Measurements from ENCODE around the gene FRA10AC1. TPM values are rescaled to one million over a fixed set of nuclear protein-coding genes. Genes with fewer than 3 reads are reported as not detected.

Gene FRA10AC1
- total RNA-seq, 1 donor from 2014 or later: 14.4 TPM

- intact Hi-C loops (cut with micrococcal nuclease): no loop called here
- H3K4me1 ChIP-seq: no peaks in the 10 kb centered on the region
Measured at GRCh38 chr10:93672890-93673289, 29.5 kb downstream of the FRA10AC1 start.

GRCh38 chr10:93672022-93672678, 30.2 kb downstream of the FRA10AC1 start:
- Histone ChIP-seq H3K27ac (replicated peaks) (no peak overlapping the region), H3K4me3 (no peak overlapping the region), H3K9me3 (replicated peaks) (no peaks in the 10 kb centered on the region), H3K27me3 (ENCODE audit: low read depth) (no peaks in the 10 kb centered on the region), H3K36me3 (peaks cover 82% of the 10 kb centered on the region), H3K4me1 (no peaks in the 10 kb centered on the region)
- intact Hi-C loops (cut with micrococcal nuclease): no loop called here
- DNase-seq: no peak
- TF ChIP-seq CTCF (IDR thresholded peaks at IDR 0.05; ENCODE audit: borderline replicate concordance): no peak

More at GRCh38 chr10:93672890-93673289, 29.5 kb downstream of the FRA10AC1 start:
- H3K27me3 ChIP-seq (ENCODE audit: low read depth): no peaks in the 10 kb centered on the region
- H3K27ac ChIP-seq (replicated peaks): no peak overlapping the region
- no peak for TF ChIP-seq CTCF (IDR thresholded peaks at IDR 0.05; ENCODE audit: borderline replicate concordance)
- no peaks in the 10 kb centered on the region for H3K9me3 ChIP-seq (replicated peaks)
- no peak overlapping the region for H3K4me3 ChIP-seq
- no peak for DNase-seq
- peaks cover 82% of the 10 kb centered on the region for H3K36me3 ChIP-seq

GRCh38 chr10:93671042-93671441, 31.4 kb downstream of the FRA10AC1 start:
- no peak for DNase-seq
- intact Hi-C loops (cut with micrococcal nuclease): no loop called here
- no peaks in the 10 kb centered on the region for H3K4me1 ChIP-seq
- peaks cover 83% of the 10 kb centered on the region for H3K36me3 ChIP-seq
- no peak for TF ChIP-seq CTCF (IDR thresholded peaks at IDR 0.05; ENCODE audit: borderline replicate concordance)
- no peak overlapping the region for H3K27ac ChIP-seq (replicated peaks)
- H3K27me3 ChIP-seq (ENCODE audit: low read depth): no peaks in the 10 kb centered on the region
- no peak overlapping the region for H3K4me3 ChIP-seq
- H3K9me3 ChIP-seq (replicated peaks): no peaks in the 10 kb centered on the region

- Histone ChIP-seq H3K36me3 (peaks cover 81% of the 10 kb centered on the region), H3K27me3 (ENCODE audit: low read depth) (no peaks in the 10 kb centered on the region), H3K9me3 (replicated peaks) (no peaks in the 10 kb centered on the region), H3K4me1 (no peaks in the 10 kb centered on the region), H3K27ac (replicated peaks) (no peak overlapping the region), H3K4me3 (no peak overlapping the region)
- no peak for TF ChIP-seq CTCF (IDR thresholded peaks at IDR 0.05; ENCODE audit: borderline replicate concordance)
- no peak for DNase-seq
- intact Hi-C loops (cut with micrococcal nuclease): no loop called here
Measured at GRCh38 chr10:93670372-93670771, 32.0 kb downstream of the FRA10AC1 start.

- Histone ChIP-seq H3K36me3 (peaks cover 61% of the 10 kb centered on the region), H3K4me3 (no peak overlapping the region), H3K27me3 (ENCODE audit: low read depth) (no peaks in the 10 kb centered on the region), H3K27ac (replicated peaks) (no peak overlapping the region), H3K9me3 (replicated peaks) (no peaks in the 10 kb centered on the region), H3K4me1 (no peaks in the 10 kb centered on the region)
- intact Hi-C loops (cut with micrococcal nuclease): no loop called here
- no peak for TF ChIP-seq CTCF (IDR thresholded peaks at IDR 0.05; ENCODE audit: borderline replicate concordance)
- no peak for DNase-seq
Measured at GRCh38 chr10:93667795-93668194, 34.6 kb downstream of the FRA10AC1 start.

Measured in left ventricle myocardium inferior (tissue), 1 donor.